T47D (cell line): ENCODE data around the gene FHIT.

Experiments used
- DNase-seq, 2 experiments: peaks; one replicate each; pipeline versions ENCODE4 v3.0.0 to v3.0.0-alpha.2; 2011 to 2012; ENCODE audit warnings: low read depth in 1 of 2, low spot score in 1 of 2
- JUND ChIP-seq: IDR thresholded peaks from 2 replicates; pipeline ENCODE4 v1.6.1; 2012; ENCODE audit warnings: low read depth
- in situ Hi-C: cut with HindIII; loops from 2 replicates; pipeline ENCODE4 v1.10.0; 2016; ENCODE audit warnings: low sequenced_read_pairs, low pct_unique_long_range_greater_than_20kb

Gene FHIT

GRCh38 chr3:60291115-60291514 is 960.1 kb downstream of the FHIT start:
- no peak for TF ChIP-seq JUND
- in situ Hi-C loops = no loop called here
- DNase-seq = peak in 1 of 2 experiments; percentile 61

DNA sequence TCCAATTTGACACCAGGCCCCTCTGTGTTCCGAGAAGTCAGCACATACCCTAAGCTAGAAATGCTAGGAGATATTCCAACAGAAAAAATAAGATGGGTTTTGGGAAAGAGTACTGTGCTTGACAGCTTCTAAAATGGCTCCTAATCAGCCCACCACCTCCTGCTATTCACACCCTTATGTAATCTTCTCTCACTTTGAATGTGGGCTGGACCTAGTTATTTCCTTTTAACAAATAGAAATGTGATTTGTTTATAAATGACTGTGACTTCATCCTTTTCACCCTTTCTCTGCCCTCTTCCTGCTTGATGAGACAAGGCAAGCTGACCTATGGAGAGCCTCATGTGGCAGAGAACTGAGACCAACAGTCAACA is 961.1 kb downstream of the FHIT start:
- in situ Hi-C loops = no loop called here
- DNase-seq = no peak
- TF ChIP-seq JUND = no peak

GRCh38 chr3:60289341-60290121 is 961.7 kb downstream of the FHIT start:
- in situ Hi-C loops = no loop called here
- no peak for DNase-seq
- TF ChIP-seq JUND = no peak

DNA sequence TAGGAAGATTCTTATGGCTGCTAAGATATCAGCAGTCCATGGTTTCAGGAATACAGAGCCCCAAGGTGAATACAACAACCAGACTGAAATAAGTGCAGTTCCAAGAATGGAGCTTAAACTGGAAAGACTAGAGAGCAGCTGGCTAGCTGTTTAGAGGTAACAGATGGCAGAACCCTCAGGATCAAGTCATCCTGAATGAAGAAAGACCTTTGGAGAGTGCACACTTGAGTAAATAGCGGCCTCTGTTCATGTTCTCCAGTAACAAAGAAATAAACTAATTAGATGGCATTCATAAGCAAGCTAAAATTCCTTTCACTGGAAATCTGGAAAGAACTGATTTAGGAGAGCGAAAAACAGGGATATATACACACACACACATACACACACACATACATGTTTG is 968.4 kb downstream of the FHIT start:
- no peak for TF ChIP-seq JUND
- DNase-seq = no peak
- in situ Hi-C loops = no loop called here

DNA sequence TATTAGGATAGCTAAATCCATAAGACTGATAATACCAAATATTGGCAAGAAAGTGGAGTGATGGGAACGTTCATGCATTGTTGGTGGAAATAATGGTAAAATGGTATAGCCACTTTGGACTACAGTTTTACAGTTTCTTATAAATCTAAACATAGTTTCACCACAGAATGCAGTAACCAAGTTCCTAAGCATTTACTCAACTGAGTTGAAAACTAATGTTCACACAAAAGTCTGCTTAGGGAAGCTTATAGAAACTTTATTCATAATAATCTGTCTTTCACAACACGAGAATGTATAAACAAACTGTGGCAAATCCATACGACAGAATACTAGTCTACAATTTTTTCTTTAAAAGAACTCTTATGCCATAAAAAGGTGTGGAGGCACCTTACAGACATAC is 969.3 kb downstream of the FHIT start:
- DNase-seq = no peak
- in situ Hi-C loops = no loop called here
- no peak for TF ChIP-seq JUND

DNA sequence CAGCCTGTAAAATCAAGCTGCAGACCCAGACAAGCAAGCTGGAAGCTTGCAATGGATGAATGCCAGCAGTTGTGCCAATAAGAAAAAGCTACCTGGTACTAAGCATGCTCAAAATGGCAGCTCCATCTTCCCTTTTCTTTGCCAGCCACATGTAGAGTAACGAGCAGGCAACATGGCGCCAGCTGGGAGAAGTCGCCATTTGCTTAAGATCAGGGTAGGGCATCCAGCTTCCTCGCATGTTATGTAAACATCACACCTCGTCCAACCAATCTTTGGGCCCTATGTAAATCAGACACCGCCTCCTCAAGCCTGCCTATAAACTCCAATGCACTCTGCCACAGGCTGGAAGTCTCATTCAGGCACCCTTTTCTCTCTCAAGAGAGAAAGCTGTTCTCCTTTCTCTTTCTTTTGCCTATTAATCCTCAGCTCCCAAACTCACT is 973.9 kb downstream of the FHIT start:
- in situ Hi-C loops = no loop called here
- peak in 1 of 2 experiments; percentile 79 for DNase-seq

DNA sequence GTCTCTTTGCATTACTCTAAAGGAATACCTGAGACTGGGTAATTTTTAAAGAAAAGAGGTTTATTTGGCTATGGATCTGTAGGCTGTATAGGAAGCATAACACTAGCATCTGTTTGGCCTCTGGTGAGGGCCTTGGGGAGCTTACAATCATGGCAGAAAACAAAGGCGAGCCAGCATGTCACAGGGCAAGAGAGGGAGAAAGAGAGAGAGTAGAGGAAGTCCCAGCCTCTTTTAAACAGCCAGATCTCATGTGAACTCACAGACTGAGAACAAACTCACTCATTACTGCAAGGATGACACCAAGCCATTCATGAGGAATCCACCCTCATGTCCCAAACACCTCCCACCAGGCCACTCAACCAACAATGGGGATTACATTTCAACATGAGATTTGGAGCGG is 974.6 kb downstream of the FHIT start:
- in situ Hi-C loops = no loop called here
- DNase-seq = no peak
- TF ChIP-seq JUND = no peak

More for the DNA sequence above, 973.9 kb downstream of the FHIT start:
- no peak for TF ChIP-seq JUND

- TF ChIP-seq JUND = no peak
- in situ Hi-C loops = no loop called here
- DNase-seq = no peak
Measured at GRCh38 chr3:60274646-60275045, 976.6 kb downstream of the FHIT start.

- in situ Hi-C loops = no loop called here
- no peak for DNase-seq
- no peak for TF ChIP-seq JUND
Measured at GRCh38 chr3:60274098-60274497, 977.2 kb downstream of the FHIT start.

GRCh38 chr3:60269829-60270266 is 981.4 kb downstream of the FHIT start:
- TF ChIP-seq JUND = no peak
- in situ Hi-C loops = no loop called here
- no peak for DNase-seq

DNA sequence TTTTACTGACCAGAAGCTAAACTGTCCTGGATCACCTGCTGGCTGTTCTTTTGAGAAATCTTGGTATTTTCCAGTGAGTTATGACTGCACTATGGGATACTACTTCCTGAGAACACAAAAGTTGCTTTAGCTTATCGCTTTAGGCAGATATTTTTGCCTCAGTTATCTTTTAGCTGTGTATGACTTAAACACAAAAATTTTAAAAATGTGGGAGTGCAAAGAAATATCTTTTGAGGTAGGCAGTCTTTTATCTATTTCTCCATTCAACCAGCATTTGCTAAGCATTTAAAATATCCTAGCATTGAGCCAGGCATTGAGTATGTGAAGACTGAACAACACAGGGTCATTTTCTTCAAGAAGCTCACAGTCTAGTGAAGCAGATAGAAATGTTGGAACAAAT is 981.9 kb downstream of the FHIT start:
- no peak for DNase-seq
- in situ Hi-C loops = no loop called here
- no peak for TF ChIP-seq JUND

GRCh38 chr3:60268123-60268522 is 983.1 kb downstream of the FHIT start:
- in situ Hi-C loops = no loop called here
- TF ChIP-seq JUND = no peak
- no peak for DNase-seq

- no peak for DNase-seq
- no peak for TF ChIP-seq JUND
- in situ Hi-C loops = no loop called here
Measured at GRCh38 chr3:60266444-60266843, 984.8 kb downstream of the FHIT start.

DNA sequence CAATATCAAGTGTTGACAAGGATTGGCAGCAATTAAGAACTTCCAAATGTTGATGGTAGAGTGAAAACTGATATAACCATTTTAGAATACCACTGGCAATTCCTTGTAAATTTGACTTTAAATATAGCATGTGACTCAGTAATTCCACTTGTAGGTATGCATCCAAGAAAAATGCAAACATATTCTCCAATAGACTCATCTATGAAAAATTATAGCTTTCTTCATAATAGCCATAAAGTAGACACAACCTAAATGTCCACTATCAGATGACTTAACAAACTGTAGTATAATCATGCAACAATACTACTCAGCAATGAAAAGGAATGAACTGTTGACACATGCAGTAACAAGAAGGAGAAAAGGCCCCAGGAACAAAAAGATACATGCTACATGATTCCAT is 988.1 kb downstream of the FHIT start:
- no peak for DNase-seq
- in situ Hi-C loops = no loop called here
- no peak for TF ChIP-seq JUND
